Measurements from ENCODE around the gene CCL8.

DNA sequence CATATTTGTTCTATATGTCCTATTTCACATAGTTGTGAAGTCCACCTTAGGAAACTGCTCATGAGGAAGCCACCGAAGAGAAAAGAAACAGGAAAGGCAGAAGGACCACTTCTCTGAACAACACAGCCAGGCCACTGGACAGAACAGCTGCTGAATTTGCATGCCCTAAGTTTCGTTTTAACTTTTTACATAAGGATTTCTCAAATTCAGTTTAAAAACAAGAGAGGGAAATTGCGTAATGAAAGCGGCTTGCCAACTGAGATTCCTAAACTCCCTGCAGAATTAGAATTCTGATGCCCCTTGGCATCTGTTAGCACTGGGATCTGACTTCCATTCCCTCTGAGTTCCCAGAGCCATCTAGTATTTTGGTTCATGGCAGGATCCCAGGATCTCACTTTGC lies 5.0 kb upstream of the CCL8 start:
- no peak for TF ChIP-seq POLR2A (IDR thresholded peaks at IDR 0.05)
- TF ChIP-seq, protein P1, sequence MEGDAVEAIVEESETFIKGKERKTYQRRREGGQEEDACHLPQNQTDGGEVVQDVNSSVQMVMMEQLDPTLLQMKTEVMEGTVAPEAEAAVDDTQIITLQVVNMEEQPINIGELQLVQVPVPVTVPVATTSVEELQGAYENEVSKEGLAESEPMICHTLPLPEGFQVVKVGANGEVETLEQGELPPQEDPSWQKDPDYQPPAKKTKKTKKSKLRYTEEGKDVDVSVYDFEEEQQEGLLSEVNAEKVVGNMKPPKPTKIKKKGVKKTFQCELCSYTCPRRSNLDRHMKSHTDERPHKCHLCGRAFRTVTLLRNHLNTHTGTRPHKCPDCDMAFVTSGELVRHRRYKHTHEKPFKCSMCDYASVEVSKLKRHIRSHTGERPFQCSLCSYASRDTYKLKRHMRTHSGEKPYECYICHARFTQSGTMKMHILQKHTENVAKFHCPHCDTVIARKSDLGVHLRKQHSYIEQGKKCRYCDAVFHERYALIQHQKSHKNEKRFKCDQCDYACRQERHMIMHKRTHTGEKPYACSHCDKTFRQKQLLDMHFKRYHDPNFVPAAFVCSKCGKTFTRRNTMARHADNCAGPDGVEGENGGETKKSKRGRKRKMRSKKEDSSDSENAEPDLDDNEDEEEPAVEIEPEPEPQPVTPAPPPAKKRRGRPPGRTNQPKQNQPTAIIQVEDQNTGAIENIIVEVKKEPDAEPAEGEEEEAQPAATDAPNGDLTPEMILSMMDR (IDR thresholded peaks at IDR 0.05) = no peak
- TF ChIP-seq POLR2AphosphoS5 (IDR thresholded peaks at IDR 0.05) = peak in 2 of 3 donors; percentile 18 to 81
